NCI-H446 (cell line): ENCODE measurements around the gene IKZF3.
"Not testable (repeated sequence)": the region's sequence is repeated elsewhere in the genome, so short reads cannot be mapped to it uniquely, and the experiment has no call there.

Experiments
- DNase-seq, 2 experiments: peaks; one replicate each; lab custom pipeline; 2025; lab: John Stamatoyannopoulos, UW

IKZF3 gene

GRCh38 chr17:39855911-39856649 lies 8.0 kb downstream of the IKZF3 start:
- not testable (repeated sequence) for DNase-seq

- no peak for DNase-seq
Measured at GRCh38 chr17:39854909-39855308, 9.2 kb downstream of the IKZF3 start.

GRCh38 chr17:39852239-39852638 lies 11.9 kb downstream of the IKZF3 start:
- no peak for DNase-seq

GRCh38 chr17:39850186-39850585 lies 13.9 kb downstream of the IKZF3 start:
- not testable (repeated sequence) for DNase-seq

GRCh38 chr17:39848600-39848999 lies 15.5 kb downstream of the IKZF3 start:
- DNase-seq = no peak

GRCh38 chr17:39846205-39846604 lies 17.9 kb downstream of the IKZF3 start:
- no peak for DNase-seq

GRCh38 chr17:39845052-39845846 lies 18.9 kb downstream of the IKZF3 start:
- no peak for DNase-seq

- DNase-seq = no peak
Measured at GRCh38 chr17:39841134-39841683, 22.9 kb downstream of the IKZF3 start.

- DNase-seq = no peak
Measured at GRCh38 chr17:39838784-39839183, 25.3 kb downstream of the IKZF3 start.

GRCh38 chr17:39838057-39838456 lies 26.1 kb downstream of the IKZF3 start:
- DNase-seq = no peak

GRCh38 chr17:39836117-39836516 lies 28.0 kb downstream of the IKZF3 start:
- no peak for DNase-seq

GRCh38 chr17:39835038-39835786 lies 28.9 kb downstream of the IKZF3 start:
- DNase-seq = no peak

- DNase-seq = no peak
Measured at GRCh38 chr17:39834017-39834416, 30.1 kb downstream of the IKZF3 start.

GRCh38 chr17:39831588-39831987 lies 32.5 kb downstream of the IKZF3 start:
- no peak for DNase-seq

- DNase-seq = no peak
Measured at GRCh38 chr17:39828443-39828842, 35.7 kb downstream of the IKZF3 start.

- no peak for DNase-seq
Measured at GRCh38 chr17:39826334-39826733, 37.8 kb downstream of the IKZF3 start.

GRCh38 chr17:39823407-39824054 lies 40.6 kb downstream of the IKZF3 start:
- DNase-seq = no peak

- DNase-seq = no peak
Measured at GRCh38 chr17:39822051-39822451, 42.1 kb downstream of the IKZF3 start.

GRCh38 chr17:39820987-39821386 lies 43.1 kb downstream of the IKZF3 start:
- DNase-seq = no peak

GRCh38 chr17:39820541-39820940 lies 43.6 kb downstream of the IKZF3 start:
- DNase-seq = no peak

- no peak for DNase-seq
Measured at GRCh38 chr17:39818358-39819000, 45.6 kb downstream of the IKZF3 start.
